Osteoblast (primary cell): ENCODE measurements around the gene MED28. TPM values are rescaled to one million over a fixed set of nuclear protein-coding genes. Genes with fewer than 3 reads are reported as not detected.
A peak's percentile ranks its signal among the peaks of the same experiment; 100 is the strongest.

ENCODE experiments used
- DNase-seq: peaks from one replicate; pipeline ENCODE4 v3.0.0; 2011; ENCODE audit warnings: low spot score, mixed read lengths; ENCODE audit not compliant: insufficient read length; ENCODE audit errors: missing footprints
- H2AFZ ChIP-seq: 2 replicates; pipeline ENCODE4 v1.6.0; 2011; ENCODE audit warnings: mild to moderate bottlenecking, low read length
- H3K27ac ChIP-seq: 2 replicates; pipeline ENCODE4 v1.5.1; 2011; ENCODE audit warnings: mild to moderate bottlenecking, low read depth, low read length, moderate library complexity
- H3K27me3 ChIP-seq: 2 replicates; pipeline ENCODE4 v1.6.0; 2012; ENCODE audit warnings: mild to moderate bottlenecking, control low read depth, inconsistent platforms, low read length, moderate library complexity; ENCODE audit not compliant: insufficient read depth
- H3K36me3 ChIP-seq: 2 replicates; pipeline ENCODE4 v1.5.1; 2011; ENCODE audit warnings: mild to moderate bottlenecking, low read length, control low read depth, moderate library complexity; ENCODE audit not compliant: insufficient read depth
- H3K4me1 ChIP-seq: 2 replicates; pipeline ENCODE4 v1.5.1; 2011; ENCODE audit warnings: mild to moderate bottlenecking, low read length, control low read depth, moderate library complexity; ENCODE audit not compliant: insufficient read depth
- H3K4me2 ChIP-seq: 2 replicates; pipeline ENCODE4 v1.6.0; 2011; ENCODE audit warnings: mild to moderate bottlenecking, low read length; ENCODE audit not compliant: insufficient read depth
- H3K4me3 ChIP-seq: fragments of 200-600 bp; sonication (generic); 3 replicates; pipeline ENCODE4 v1.5.1; 2012; ENCODE audit warnings: mild to moderate bottlenecking, low read length, inconsistent platforms; ENCODE audit not compliant: insufficient read depth
- H3K79me2 ChIP-seq: 2 replicates; pipeline ENCODE4 v1.6.0; 2012; ENCODE audit warnings: mild to moderate bottlenecking, low read length, control low read depth, inconsistent platforms; ENCODE audit not compliant: insufficient read depth
- H3K9me3 ChIP-seq: 2 replicates; pipeline ENCODE4 v1.5.1; 2011; ENCODE audit warnings: low read depth, low read length, control low read depth
- H4K20me1 ChIP-seq: 2 replicates; pipeline ENCODE4 v1.6.0; 2012; ENCODE audit warnings: mild to moderate bottlenecking, low read length, control low read depth; ENCODE audit not compliant: insufficient read depth
- CTCF ChIP-seq: IDR thresholded peaks from 2 replicates; pipeline ENCODE4 v1.5.1; 2011; ENCODE audit warnings: mild to moderate bottlenecking, low read depth, low read length, moderate library complexity; ENCODE audit errors: extremely low read depth
- total RNA-seq: library from RNA; depleted of rRNA; stranded (reverse); fragments of >200 nt; gene quantifications from 2 replicates; pipeline ENCODE4 v1.2.3, GENCODE V29; 2012

The MED28 gene
- total RNA-seq, 1 donor = 10.9 TPM

GRCh38 chr4:17605236-17605635, 9.2 kb upstream of the MED28 start:
- Histone ChIP-seq H3K4me2 (no peak overlapping the region), H4K20me1 (no peaks in the 10 kb centered on the region), H3K36me3 (peaks cover 35% of the 10 kb centered on the region), H3K27ac (no peak overlapping the region), H3K4me1 (peaks cover 6% of the 10 kb centered on the region), H2AFZ (no peak overlapping the region), H3K9me3 (no peaks in the 10 kb centered on the region), H3K79me2 (no peaks in the 10 kb centered on the region), H3K27me3 (no peaks in the 10 kb centered on the region), H3K4me3 (no peak overlapping the region)
- no peak for TF ChIP-seq CTCF
- DNase-seq = peak; percentile 46

- Histone ChIP-seq H3K4me1 (peaks cover 12% of the 10 kb centered on the region), H3K27ac (peak overlapping the region; percentile 90), H3K4me2 (peak overlapping the region; percentile 100), H3K9me3 (no peaks in the 10 kb centered on the region), H3K36me3 (peaks cover 7% of the 10 kb centered on the region), H3K4me3 (peak overlapping the region; percentile 88), H4K20me1 (peaks cover 39% of the 10 kb centered on the region), H3K27me3 (no peaks in the 10 kb centered on the region), H3K79me2 (peaks cover 44% of the 10 kb centered on the region), H2AFZ (peak overlapping the region; percentile 95)
- no peak for TF ChIP-seq CTCF
- DNase-seq = peak; percentile 74
Observed at GRCh38 chr4:17613761-17614415, 553 bp upstream of the MED28 start.

- no peaks in the 10 kb centered on the region for H3K9me3 ChIP-seq
- H4K20me1 ChIP-seq = peaks cover 54% of the 10 kb centered on the region
- H3K4me3 ChIP-seq = no peak overlapping the region
- TF ChIP-seq CTCF = no peak
- peaks cover 26% of the 10 kb centered on the region for H3K4me1 ChIP-seq
- no peak for DNase-seq
- H3K79me2 ChIP-seq = peaks cover 62% of the 10 kb centered on the region
- no peak overlapping the region for H2AFZ ChIP-seq
- H3K4me2 ChIP-seq = peak overlapping the region; percentile 48
- H3K27ac ChIP-seq = no peak overlapping the region
- no peaks in the 10 kb centered on the region for H3K27me3 ChIP-seq
- H3K36me3 ChIP-seq = peaks cover 19% of the 10 kb centered on the region
Observed at GRCh38 chr4:17616283-17616682, 1.8 kb downstream of the MED28 start.

DNA sequence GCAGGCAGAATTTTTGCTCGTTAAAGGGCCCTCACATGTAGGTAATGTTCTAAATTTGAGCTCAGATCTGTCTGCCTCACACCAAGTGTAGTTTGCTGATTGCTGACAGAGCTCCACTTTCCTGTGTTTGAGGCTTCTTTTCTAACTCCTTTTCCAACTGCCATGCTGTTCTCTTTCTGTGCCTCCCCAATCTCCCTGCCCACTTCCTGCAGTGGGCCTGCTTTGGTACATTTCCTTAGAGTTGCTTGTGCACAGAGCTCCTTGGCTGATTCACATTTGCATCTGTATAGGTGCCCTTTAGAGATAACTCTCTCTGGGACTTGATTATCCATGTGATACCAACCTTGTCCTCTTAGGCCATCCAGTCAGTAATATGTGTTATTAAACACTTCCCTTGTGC, 4.5 kb downstream of the MED28 start:
- Histone ChIP-seq H3K4me1 (peaks cover 26% of the 10 kb centered on the region), H3K79me2 (peaks cover 81% of the 10 kb centered on the region), H2AFZ (no peak overlapping the region), H3K4me2 (peak overlapping the region; percentile 30), H3K9me3 (no peaks in the 10 kb centered on the region), H3K27me3 (no peaks in the 10 kb centered on the region), H3K4me3 (no peak overlapping the region), H3K27ac (peak overlapping the region; percentile 50), H3K36me3 (peaks cover 44% of the 10 kb centered on the region), H4K20me1 (peaks cover 59% of the 10 kb centered on the region)
- no peak for TF ChIP-seq CTCF
- DNase-seq = no peak
